Stimulated activated naive CD4-positive, alpha-beta T cell treated with Interleukin-2 at 50 U/mL for 16 hours (primary cell): ENCODE results near the gene FMO5.
A peak's percentile ranks its signal among the peaks of the same experiment; 100 is the strongest.
"Not testable (repeated sequence)": the region's sequence is repeated elsewhere in the genome, so short reads cannot be mapped to it uniquely, and the experiment has no call there.

ENCODE experiments used
- DNase-seq: peaks from one replicate; lab custom pipeline; 2025; lab: John Stamatoyannopoulos, UW

The FMO5 gene, protein sequence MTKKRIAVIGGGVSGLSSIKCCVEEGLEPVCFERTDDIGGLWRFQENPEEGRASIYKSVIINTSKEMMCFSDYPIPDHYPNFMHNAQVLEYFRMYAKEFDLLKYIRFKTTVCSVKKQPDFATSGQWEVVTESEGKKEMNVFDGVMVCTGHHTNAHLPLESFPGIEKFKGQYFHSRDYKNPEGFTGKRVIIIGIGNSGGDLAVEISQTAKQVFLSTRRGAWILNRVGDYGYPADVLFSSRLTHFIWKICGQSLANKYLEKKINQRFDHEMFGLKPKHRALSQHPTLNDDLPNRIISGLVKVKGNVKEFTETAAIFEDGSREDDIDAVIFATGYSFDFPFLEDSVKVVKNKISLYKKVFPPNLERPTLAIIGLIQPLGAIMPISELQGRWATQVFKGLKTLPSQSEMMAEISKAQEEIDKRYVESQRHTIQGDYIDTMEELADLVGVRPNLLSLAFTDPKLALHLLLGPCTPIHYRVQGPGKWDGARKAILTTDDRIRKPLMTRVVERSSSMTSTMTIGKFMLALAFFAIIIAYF

GRCh38 chr1:147225193-147225730 is at the start of gene FMO5:
FMO5 (minus strand) TSS chr1:147225339; CDS start chr1:147225029, 310 bp downstream.
- DNase-seq, result peak; percentile 38

- DNase-seq, result no peak
Measured at GRCh38 chr1:147273409-147274336, 48.5 kb upstream of the FMO5 start.

- no peak for DNase-seq
Measured at GRCh38 chr1:147272042-147272441, 46.9 kb upstream of the FMO5 start.

DNA sequence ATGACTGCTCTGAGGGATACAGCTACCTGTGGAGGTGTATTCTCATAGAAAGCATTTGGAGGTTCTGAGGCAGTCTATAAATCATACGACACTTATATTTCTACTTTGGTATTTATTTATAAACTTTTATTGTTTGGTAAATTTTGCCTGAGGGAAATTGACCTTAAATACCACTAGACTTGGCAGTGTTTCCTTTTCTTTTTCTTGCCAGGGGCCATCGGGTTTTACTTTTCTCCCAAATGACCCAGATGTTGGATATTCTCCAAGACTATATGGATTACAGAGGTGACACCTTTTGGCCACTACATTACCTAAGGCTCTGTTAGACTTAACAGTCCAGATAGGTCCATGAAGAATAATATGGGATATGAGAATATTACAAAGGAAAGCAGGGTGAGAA is 45.6 kb upstream of the FMO5 start:
- no peak for DNase-seq

- no peak for DNase-seq
Measured at GRCh38 chr1:147267711-147268110, 42.6 kb upstream of the FMO5 start.

DNA sequence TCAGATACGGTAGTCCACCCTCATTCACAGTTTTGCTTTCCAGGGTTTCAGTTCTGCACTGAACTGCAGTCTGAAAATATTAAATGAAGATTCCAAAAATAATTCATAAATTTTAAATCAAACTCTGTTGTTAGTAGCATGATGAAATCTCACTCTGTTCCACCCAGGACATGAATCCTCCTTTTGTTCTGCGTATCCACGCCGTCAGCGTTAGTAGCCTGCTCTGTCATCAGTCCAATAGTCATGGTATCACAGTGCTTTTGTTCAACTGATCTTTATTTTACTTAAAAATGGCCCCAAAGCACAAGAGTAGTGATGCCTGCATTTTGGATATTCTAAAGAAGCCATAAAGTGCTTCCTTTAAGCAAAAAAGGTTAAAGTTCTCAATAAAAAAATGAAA is 41.2 kb upstream of the FMO5 start:
- DNase-seq, result no peak

DNA sequence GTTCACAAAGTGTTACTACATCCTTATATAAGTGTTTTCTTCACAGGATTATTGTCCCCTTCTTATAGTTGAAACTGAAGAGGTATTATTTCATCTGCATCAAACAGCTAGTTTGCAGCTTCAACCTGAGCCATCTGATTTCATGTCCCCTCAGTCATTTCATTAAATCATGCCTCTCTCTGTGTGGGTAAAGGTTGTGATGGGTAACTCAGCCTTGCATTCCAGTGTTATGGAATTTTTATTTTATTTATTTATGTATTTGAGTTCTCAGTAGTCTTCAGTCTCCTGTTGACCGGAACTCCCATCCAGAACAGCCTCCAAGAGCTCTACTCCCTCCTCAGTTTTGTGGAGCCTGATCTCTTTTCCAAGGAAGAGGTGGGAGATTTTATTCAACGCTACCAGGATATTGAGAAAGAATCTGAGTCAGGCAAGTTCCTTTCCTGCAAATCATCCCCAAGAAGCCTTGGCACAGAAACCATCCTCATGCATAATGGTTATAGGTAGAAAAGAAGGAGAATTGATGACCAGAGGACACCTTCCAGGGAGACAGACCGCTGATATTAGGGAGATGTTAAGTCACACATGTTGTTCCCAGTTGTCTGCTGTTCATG is 39.1 kb upstream of the FMO5 start:
- no peak for DNase-seq

DNA sequence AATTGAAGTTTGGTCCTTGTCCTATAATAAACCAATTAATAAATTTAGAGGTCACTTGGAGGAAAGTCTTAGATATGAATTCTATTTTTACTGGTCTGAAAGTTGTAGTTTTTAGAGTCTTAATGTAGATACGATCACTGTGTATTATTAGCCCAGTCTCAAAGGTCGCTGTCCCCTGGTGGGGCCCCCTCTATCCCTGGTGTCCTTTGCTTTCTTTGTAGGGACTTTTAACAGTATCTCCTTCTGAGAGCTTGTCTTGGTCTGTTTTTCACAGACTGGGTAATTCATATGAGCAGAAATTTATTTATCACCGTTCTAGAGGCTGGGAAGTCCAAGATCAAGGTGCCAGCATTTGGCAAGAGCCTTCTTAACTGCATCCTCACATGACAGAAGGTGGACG is 35.8 kb upstream of the FMO5 start:
- DNase-seq, result no peak

DNA sequence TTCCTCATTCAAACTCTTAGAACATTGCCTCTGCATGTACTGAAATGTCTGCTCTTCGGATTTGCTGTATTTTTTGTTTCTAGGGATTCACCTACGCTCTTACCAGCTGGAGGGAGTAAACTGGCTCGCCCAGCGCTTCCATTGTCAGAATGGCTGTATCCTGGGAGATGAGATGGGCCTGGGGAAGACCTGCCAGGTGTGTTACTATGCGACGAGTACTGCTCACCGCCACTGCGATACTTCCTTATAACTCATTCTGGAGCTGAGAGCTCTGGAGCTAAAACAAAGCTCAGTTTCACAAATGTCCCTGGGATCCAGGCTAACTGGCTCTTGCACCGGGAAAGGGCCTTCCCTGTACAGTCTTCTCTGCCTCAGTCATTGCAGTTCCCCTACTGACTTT is 27.4 kb upstream of the FMO5 start:
- no peak for DNase-seq

DNA sequence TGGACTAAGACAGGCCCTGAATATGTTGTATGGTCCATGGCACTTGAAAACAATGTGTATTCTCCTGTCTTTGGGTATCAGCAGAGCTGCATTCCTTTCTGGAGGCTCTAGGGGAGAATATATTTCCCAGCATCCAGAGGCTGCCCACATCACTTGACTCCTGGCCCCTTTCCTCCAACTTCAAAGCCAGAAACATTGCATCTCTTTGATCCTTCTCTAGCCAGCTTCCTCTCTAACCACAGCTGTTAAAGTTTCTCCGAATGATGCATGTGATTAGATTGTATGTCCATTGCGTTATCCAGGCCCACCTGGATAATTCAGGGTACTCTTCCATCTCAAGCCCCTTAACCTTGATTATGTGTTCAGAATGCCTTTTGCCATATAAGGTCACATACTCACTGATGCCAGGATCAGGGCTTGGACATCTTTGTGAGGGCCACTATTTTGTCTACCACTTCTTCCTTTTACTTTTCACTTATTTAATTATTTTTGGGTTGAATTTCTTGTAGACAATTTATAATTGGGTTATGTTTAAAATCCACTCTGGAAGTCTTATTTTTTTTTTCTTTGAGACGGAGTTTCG is 22.6 kb upstream of the FMO5 start:
- DNase-seq, result no peak

GRCh38 chr1:147246910-147247655 is 21.9 kb upstream of the FMO5 start:
- DNase-seq, result no peak

DNA sequence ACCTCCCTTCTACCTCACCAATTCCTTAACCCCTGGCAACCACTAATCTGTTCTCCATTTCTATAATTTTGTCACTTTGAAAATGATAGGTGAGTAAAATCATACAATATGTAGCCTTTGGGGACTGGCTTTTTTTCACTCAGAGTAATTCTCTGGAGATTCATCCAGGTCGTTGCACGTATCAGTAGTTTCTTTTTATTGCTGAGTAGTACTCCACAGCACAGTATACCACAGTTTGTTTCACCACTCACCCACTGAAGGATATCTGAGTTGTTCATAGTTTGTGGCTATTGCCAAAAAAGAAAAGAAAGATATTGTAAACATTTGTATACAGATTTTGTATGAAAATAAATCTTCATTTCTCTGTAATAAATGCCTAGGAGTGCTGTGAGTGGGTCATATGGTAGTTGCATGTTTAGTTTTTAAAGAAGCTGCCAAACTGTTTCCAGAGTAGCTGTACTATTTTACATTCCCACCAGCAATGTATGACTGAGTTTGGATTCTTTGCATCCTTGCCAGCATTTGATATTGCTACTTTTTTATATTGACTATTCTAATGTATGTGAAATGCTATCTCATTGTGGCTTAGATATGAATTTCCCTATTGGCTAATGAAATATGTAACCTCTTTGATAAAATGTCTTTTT is 21.0 kb upstream of the FMO5 start:
- no peak for DNase-seq

- DNase-seq, result no peak
Measured at GRCh38 chr1:147245586-147246021, 20.5 kb upstream of the FMO5 start.

DNA sequence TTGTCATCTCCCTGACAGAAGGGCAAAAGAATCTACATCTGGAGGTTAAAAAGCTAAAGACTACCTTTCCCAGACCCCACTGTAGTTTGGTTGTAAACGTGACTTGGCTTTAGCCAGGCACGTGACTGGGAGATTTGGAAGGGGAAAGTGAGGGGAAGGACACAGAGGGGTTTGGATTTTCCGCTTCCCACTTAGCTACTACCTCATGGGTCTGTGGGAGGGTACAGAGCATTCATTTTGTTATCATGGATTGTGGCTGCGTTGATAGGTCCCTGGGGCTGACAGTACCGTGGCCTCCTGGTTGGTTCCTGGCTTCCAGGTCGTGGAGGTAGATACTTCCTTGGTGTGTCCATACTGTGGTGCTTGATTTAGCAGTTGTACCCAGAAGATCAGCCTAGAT is 20.0 kb upstream of the FMO5 start:
- DNase-seq, result no peak

- DNase-seq, result no peak
Measured at GRCh38 chr1:147243841-147244240, 18.7 kb upstream of the FMO5 start.

DNA sequence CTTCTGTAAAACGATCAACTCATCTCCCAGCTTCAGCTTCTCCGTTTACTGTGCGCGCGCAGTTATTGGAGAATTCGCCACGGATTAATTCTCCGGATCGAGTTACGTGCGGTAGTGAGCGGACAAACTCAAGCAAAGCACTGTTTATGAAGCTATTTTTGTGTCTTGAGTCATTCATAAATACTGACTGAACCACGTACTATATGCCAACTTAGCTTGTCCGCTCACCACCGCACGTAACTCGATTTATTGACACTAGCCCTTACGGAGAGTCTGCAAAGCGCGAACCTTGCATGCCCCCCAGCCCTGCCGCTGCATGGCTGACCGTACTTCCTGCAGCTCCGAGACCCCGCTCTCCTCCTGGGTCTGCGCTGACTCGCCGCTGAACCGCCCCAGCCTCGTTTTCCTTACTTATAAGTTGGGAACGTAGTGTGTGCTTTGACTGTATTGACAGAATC is 18.1 kb upstream of the FMO5 start:
- peak; percentile 27 for DNase-seq

GRCh38 chr1:147242449-147243227 is 17.5 kb upstream of the FMO5 start, which contains the start of gene CHD1L:
CHD1L (plus strand) TSS chr1:147242684; CDS start chr1:147242704, 20 bp downstream.
- peak; percentile 91 for DNase-seq

DNA sequence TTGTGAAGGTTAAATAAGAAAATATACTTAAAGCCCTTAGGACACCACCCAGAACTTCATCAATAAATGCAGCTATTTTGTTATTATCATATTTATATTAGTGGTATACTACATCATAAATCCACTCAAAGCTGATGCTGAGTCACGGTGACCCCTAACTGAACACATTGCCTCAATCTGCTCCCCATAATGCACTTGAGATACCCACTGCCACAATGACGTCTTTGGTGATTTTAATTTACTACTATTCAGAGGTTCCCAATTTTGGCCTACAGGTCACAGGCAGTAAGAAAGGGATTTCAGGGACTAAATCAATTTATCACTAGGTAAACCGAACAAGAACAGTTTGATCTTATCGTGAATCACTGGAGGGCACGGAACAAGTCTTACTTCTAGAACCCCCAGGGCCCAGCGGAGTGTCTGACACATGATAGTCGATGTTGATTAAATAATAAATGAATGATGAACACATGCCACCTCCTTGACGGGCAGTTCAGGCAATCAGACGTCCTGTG is 16.9 kb upstream of the FMO5 start:
- DNase-seq, result no peak

DNA sequence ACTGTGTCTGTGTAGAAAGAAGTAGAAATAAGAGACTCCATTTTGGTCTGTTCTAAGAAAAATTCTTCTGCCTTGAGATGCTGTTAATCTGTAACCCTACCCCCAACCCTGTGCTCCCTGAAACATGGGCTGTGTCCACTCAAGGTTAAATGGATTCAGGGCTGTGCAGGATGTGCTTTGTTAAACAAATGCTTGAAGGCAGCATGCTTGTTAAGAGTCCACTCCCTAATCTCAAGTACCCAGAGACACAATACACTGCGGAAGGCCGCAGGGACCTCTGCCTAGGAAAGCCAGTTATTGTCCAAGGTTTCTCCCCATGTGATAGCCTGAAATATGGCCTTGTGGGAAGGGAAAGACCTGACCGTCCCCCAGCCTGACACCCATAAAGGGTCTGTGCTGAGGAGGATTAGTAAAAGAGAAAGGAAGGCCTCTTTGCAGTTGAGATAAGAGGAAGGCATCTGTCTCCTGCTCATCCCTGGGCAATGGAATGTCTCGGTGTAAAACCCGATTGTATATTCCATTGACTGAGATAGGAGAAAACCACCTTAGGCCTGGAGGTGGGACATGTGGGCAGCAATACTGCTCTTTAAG is 15.1 kb upstream of the FMO5 start:
- DNase-seq, result not testable (repeated sequence)
